22Rv1 (cell line): ENCODE data around the gene KRT9.

Experiments used
- CTCF ChIP-seq: fragments of 450-650 bp; IDR thresholded peaks from 2 replicates; pipeline ENCODE4 v1.5.1; 2017; ENCODE audit warnings: mild to moderate bottlenecking
- ZFX ChIP-seq: fragments of 450-650 bp; IDR thresholded peaks from 2 replicates; pipeline ENCODE4 v1.6.1; 2017; ENCODE audit warnings: antibody characterized with exemption, borderline replicate concordance

GRCh38 chr17:41516147-41516829 lies 55.6 kb downstream of the KRT9 start:
- no peak for TF ChIP-seq CTCF
- no peak for TF ChIP-seq ZFX
